Measurements from ENCODE around the gene USP14.
A peak's percentile ranks its signal among the peaks of the same experiment; 100 is the strongest.

The USP14 gene

GRCh38 chr18:156514-157230 is 1.7 kb upstream of the USP14 start:
- no peak overlapping the region for H3K4me3 ChIP-seq
- H3K27ac ChIP-seq, result no peak overlapping the region

GRCh38 chr18:159037-159652 is 788 bp downstream of the USP14 start:
- peak overlapping the region; percentile 74 to 100 (median 99) for H3K4me3 ChIP-seq
- H3K27ac ChIP-seq, result peak overlapping the region; percentile 76 to 95 (median 87)

- Histone ChIP-seq H3K27ac (no peak overlapping the region), H3K4me3 (peak overlapping the region in 1 of 7 experiments; percentile 82)
These were observed 1.6 kb downstream of the USP14 start for GRCh38 chr18:159933-160332.

GRCh38 chr18:160831-161570 is 2.6 kb downstream of the USP14 start:
- Histone ChIP-seq H3K4me3 (no peak overlapping the region), H3K27ac (no peak overlapping the region)

- Histone ChIP-seq H3K27ac (no peak overlapping the region), H3K4me3 (no peak overlapping the region)
These were observed 14.0 kb downstream of the USP14 start for GRCh38 chr18:172361-172760.

GRCh38 chr18:179499-179898 is 21.1 kb downstream of the USP14 start:
- Histone ChIP-seq H3K27ac (no peak overlapping the region), H3K4me3 (no peak overlapping the region)

- no peak overlapping the region for H3K27ac ChIP-seq
- H3K4me3 ChIP-seq, result no peak overlapping the region
These were observed 23.4 kb downstream of the USP14 start for GRCh38 chr18:181711-182110.

- no peak overlapping the region for H3K27ac ChIP-seq
- H3K4me3 ChIP-seq, result no peak overlapping the region
These were observed 25.4 kb downstream of the USP14 start for GRCh38 chr18:183769-184168.

GRCh38 chr18:189254-189653 is 30.9 kb downstream of the USP14 start:
- no peak overlapping the region for H3K27ac ChIP-seq
- H3K4me3 ChIP-seq, result no peak overlapping the region

- no peak overlapping the region for H3K4me3 ChIP-seq
- H3K27ac ChIP-seq, result no peak overlapping the region
These were observed 33.4 kb downstream of the USP14 start for GRCh38 chr18:191725-192124.

- no peak overlapping the region for H3K4me3 ChIP-seq
- H3K27ac ChIP-seq, result no peak overlapping the region
These were observed 34.4 kb downstream of the USP14 start for GRCh38 chr18:192801-193200.

GRCh38 chr18:195651-196050 is 37.3 kb downstream of the USP14 start:
- Histone ChIP-seq H3K27ac (no peak overlapping the region), H3K4me3 (no peak overlapping the region)

- Histone ChIP-seq H3K27ac (no peak overlapping the region), H3K4me3 (no peak overlapping the region)
These were observed 40.9 kb downstream of the USP14 start for GRCh38 chr18:199214-199613.

- H3K4me3 ChIP-seq, result no peak overlapping the region
- H3K27ac ChIP-seq, result no peak overlapping the region
These were observed 41.4 kb downstream of the USP14 start for GRCh38 chr18:199768-200167.

- Histone ChIP-seq H3K4me3 (no peak overlapping the region), H3K27ac (no peak overlapping the region)
These were observed 51.7 kb downstream of the USP14 start for GRCh38 chr18:210075-210474.

- H3K4me3 ChIP-seq, result no peak overlapping the region
- H3K27ac ChIP-seq, result no peak overlapping the region
These were observed 52.4 kb downstream of the USP14 start for GRCh38 chr18:210733-211132.

- Histone ChIP-seq H3K27ac (peak overlapping the region in 1 of 21 experiments; percentile 10), H3K4me3 (no peak overlapping the region)
These were observed 53.2 kb downstream of the USP14 start for GRCh38 chr18:211582-211981.

GRCh38 chr18:212780-213179 is 54.4 kb downstream of the USP14 start:
- Histone ChIP-seq H3K4me3 (no peak overlapping the region), H3K27ac (no peak overlapping the region)

GRCh38 chr18:213505-213904 is 55.1 kb downstream of the USP14 start:
- Histone ChIP-seq H3K27ac (no peak overlapping the region), H3K4me3 (no peak overlapping the region)

- no peak overlapping the region for H3K27ac ChIP-seq
- H3K4me3 ChIP-seq, result no peak overlapping the region
These were observed 55.6 kb downstream of the USP14 start for GRCh38 chr18:213966-214365.

- Histone ChIP-seq H3K27ac (no peak overlapping the region), H3K4me3 (no peak overlapping the region)
These were observed 57.2 kb downstream of the USP14 start for GRCh38 chr18:215448-216010.

Data from skin epidermis (tissue), 12 donors.